NK-92 (cell line): ENCODE results near the gene ALS2CL.

Experiments
- DNase-seq: peaks from one replicate; lab custom pipeline; 2025; ENCODE audit not compliant: unreplicated experiment; lab: John Stamatoyannopoulos, UW

Gene ALS2CL

DNA sequence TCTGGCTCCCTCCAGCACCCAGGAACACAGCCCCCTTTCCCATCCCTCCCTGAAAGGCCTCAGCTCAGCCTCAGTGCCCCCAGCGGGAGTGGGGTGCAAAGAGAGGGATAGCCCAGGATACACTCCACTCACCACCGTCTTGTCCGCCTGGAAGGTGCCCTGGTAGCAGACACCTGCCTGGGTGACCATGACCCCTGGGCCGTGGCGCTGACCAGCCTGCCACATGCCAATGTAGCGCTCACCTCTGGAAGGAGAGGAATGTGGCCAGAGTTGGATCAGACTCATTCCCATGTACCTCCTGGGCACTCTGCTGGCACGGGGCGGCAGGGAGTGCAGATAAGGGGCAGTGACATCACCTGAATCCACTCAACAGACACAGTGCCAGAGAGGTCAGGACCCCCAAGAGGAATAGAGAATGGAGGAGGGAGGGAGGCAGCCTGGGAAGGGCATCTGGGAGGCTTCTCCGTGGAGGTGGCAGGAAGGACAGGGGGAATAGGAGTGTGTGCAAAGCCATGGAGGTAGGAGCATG, 13.1 kb downstream of the ALS2CL start:
- no peak for DNase-seq

DNA sequence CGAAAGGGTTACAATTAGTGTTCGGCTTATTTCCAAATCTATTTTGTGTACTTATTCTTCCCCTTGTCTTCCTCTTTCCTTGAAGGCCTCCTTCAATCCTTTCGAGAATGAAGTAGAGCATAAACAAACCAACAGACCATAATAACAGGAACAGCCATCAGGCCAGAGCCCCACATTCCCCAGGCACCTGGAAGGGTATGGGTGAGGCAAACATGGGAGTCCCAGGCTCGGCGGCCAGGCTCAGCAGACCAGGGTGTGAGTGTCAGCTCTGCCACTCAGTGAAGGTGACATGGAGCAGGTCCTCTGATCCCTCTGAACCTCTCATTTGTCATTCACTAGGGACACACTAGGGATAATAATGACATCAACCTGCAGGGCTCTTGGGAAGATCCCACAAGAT, 13.8 kb downstream of the ALS2CL start:
- no peak for DNase-seq

DNA sequence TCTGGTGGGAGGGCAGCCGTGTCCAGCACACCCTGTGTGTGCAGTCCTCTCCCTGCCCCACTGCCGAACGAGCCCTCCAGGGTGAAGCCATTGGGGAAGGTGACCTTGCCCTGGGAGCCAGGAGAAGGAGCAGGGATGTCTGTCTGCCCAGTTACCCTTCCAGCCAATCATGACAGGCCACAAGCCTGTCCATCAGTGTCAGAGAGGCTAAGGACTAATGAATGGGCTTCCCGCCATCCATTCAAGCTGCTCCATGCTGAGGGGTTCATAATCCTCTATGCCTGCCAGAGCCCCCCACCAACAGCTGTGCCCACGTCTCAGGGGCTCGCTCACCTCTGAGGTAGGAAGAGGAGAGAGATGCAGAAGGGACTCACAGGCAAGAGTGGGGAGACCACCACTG, 15.2 kb downstream of the ALS2CL start:
- no peak for DNase-seq

DNA sequence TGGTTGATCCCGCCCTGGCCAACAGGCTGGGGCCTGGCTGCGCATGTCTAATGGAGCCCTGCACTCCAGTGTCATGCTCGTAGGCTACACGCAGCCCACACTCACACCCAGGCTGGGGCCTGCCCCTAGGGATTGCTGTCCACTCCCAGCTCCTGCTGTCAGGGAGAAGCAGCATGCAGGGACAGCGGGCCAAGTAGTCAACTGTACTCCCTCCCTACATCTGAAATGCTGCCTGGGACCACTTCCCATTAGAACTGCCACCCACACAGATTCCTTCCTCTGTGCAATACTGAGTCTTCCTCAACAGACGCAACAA, 16.1 kb downstream of the ALS2CL start:
- no peak for DNase-seq

DNA sequence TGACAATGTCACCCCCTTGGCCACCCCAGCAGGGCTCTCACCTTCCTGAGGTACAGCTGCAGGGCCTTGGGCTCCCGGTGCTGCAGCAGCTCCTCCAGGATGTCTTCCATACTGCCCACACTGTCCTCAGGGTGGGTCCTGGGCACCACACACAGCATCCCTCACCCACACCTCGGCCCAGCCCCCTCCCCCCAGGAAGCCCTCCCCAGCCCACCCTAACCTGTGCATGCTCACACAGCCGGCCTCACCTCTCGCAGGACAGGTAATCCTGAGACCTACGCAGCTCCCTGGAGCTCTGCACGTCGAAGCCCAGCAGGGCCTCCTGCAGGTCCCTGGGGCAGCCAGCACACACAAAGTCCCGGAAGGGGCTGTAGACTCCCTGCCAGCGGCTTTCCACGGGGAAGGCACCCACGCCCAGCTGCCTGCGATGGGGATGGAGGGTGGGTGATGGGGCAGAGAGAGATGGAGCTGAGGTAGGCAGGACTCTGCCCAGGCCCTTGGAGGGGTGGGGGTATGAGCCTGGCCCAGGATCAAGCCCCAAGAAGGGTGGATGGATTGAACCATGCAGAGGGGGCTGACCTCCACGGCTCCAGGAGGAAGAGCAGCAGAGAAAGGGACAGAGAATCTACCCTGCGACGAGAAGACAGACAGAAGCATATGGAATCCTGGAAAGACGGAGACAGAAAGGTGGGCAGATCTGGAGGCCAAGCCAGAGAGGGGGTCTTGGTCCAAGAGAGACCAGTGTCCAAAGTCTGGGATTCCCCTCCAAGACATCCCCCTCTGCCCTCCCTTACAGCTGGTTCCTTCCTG, 16.7 kb downstream of the ALS2CL start:
- DNase-seq = no peak

DNA sequence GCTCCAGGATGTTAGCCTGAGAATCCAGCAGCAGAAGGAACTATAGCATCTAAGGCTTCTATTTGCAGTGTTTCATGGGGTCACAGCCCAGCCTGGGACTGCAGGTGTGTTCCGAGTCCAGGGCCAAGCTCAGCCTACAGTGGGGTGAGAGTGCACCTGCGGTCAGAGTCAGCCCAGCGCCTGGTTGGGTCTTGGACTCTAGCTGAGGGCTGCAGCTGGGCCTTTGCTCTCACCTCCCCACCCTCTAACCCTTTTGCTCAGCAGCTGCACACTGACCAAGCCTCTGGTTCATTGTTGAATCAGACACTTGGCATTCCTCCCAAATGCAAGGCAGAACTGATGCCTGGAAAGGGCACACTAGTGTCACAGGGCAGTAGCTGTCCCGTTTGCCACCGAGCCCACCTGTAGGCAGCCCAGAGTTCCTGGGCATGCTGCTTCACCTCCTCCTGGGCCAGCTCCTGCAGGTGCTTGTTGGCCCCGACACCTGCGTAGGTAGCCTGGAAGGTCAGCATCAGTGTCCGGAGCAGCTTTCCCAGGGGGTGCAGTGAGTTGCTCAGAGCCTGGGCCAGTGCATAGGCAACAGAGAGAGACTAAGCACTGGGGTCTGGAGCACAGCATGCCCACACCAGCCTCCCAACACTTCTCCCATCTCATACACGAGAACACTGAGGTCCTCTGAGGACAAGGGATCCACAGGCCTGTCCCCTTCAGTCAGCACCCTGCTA, 17.5 kb downstream of the ALS2CL start:
- DNase-seq = no peak

DNA sequence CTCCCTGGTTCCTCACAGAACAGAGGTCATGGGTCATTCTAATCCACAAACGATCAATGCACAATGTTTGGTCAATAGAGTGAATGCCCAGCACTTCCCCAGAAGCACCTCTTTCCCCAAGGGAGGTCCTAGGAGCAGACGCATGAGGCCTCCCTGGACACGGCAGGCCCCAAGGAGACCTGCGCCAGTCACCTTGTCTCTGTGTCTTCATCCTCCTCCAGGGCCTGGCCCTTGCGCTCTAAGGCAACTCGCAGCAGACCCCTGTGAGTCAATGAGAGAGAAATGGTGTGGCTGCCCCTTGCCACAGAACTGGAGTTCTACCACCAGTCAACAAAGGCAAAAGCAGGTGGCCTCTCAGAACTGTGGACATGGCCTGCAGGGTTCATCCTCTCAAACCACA, 18.1 kb downstream of the ALS2CL start:
- no peak for DNase-seq

DNA sequence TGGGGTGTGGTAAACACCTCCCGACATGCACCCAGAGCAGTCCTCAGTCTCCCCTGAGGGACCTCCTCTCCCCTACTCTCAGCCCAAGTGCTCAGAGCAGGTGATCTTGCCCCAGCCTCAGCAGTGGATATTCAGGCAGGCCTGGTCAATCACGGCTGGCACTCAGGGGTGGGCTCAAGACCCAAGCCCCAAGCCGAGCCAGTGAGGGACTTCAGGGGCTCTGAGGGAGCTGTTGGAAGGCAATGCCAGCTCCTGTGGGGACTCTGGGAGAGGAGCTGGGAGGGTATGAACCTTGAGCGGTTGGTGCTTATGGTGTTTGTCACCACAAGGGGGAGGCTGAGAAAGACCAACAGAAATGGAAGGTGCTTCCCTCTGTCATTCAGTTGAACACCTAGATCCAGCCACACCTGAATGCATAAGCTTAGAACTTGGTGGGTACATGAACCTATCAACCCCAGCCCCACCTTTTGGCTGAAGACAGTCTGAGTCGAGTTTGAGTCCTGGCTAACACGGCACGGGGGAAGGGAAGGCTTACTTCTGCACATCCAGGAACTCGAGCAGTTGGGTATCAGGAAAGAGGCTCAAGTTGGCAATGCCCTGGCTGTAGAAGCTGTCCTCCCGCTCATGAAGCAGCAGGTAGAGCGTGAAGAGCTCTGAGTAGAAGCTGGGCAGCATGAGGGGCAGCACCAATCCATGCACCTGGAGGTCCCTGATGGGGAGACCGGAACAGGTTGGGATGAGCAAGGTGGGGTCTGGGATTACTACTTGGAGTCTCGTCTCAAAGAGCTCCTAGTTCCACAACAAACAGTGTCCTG, 19.2 kb downstream of the ALS2CL start:
- DNase-seq = no peak

DNA sequence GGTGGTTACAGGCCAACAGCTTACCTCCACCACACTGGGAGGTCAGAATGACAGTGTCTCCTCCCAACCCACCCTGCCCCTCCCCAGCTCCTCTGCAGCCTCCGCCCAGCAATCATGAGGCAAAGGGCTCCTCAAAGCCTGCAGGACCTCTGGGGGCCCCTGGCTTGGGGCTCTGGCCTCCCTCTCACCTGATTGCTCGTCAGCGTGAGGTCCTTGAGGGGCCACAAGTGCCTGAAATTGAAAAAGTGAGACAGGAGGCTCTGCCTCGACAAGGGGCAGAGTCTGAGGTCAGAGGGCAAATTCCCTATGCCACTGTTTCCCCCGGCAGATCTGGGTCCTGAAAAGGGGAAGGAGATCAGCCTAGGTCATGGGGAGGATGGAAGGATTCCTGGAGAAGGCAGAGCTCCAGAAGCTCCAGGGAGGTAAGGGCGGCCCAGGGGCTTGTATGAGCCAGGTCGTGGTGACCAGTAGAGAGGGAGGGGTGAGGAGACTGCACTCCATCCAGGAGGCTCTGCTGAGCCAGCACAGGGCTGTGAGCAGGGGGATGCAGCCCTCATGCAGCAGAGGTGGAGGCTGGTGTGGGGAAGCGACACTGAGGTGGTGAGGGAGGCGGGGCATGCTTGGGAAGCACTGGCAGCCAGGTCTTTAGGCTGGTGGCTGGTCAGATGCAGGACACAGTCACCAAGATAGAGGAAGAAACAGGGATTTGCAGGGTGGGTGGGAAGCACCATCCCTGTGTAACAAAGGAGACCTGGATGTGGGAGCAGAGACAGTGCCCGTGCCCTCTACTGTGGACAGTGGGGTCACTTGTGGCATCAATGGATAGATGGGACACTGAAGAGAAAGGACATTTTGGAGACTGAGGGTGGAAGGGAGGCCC, 20.1 kb downstream of the ALS2CL start:
- DNase-seq = no peak

DNA sequence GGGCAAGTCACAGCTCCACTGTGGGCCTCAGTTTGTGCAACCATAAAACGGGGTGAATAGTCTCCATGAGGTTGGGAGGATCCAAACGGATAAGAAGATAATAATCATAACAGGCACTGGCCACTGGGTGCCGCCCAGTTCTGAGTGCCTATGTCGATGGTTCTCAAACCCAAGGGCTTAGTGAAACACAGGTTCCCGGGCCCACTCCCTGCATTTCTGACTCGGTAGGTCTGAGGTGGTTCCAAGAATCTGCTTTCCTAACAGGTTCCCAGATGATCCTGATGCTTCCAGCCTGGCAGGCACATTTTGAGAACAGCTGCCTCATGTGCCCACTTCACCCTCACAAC, 21.2 kb downstream of the ALS2CL start:
- DNase-seq = no peak

DNA sequence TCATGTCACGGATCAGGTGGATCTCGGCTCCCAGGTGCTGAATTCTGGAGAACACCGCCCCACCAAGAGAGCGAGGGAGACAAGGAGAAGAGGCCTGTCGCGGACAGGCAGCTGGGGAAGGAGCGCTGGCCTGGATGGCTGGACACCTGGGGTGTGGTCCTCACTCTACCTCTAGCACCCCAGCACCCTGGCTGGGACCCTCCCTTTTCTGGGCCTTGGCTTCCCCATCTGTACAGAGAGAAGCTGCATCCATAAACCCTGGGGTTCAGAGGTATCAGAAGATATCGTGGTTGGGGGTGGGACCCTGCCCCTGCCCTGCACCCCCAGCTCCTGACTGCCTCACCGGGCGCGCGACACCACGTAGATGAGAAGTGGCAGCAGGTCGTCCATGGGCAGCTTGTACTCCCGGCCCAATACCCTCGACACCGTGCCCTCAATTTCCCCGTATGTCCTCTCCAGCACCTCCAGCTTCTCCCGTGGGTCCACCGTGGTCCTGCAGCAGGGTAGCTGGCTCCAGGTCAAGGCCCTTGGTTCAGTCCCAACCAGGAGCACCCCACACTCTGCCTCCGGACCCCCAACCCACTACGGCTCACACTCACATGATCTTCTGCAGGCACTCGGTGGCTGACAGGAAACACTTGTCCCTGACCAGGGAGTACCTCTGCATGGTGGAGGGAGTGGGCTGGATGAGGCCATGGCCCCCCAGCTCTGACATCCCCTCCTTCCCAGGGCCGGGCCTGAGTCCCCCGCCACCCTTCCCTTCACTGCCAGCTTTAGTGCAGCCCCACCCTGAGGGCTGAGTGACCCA, 21.7 kb downstream of the ALS2CL start:
- no peak for DNase-seq

DNA sequence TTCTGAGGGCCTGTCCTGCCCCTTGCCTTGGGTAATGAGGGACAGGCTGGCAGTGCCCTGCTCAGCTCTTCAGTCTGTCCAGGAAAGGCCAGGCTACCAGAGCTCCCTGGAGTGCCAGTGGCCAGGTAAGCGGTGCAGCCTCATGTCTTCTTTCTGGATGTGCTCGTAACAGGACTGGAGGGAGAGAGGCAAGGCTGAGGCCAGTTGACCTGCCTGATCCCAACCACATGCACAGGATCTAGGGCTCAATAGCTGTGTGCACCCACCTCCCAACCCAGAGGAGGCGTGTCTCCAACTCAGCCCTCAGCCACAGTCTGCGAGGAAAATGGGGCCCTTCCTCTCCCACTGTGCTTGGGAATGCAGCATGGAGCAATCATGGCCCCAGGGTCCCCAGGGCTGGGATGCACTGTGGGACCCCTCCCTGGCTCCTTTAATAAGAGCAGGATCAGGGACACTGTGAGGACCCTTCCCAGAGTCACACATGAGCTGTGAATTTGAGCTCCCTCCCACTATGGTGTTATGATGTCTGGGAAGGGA, 22.5 kb downstream of the ALS2CL start:
- DNase-seq = no peak

DNA sequence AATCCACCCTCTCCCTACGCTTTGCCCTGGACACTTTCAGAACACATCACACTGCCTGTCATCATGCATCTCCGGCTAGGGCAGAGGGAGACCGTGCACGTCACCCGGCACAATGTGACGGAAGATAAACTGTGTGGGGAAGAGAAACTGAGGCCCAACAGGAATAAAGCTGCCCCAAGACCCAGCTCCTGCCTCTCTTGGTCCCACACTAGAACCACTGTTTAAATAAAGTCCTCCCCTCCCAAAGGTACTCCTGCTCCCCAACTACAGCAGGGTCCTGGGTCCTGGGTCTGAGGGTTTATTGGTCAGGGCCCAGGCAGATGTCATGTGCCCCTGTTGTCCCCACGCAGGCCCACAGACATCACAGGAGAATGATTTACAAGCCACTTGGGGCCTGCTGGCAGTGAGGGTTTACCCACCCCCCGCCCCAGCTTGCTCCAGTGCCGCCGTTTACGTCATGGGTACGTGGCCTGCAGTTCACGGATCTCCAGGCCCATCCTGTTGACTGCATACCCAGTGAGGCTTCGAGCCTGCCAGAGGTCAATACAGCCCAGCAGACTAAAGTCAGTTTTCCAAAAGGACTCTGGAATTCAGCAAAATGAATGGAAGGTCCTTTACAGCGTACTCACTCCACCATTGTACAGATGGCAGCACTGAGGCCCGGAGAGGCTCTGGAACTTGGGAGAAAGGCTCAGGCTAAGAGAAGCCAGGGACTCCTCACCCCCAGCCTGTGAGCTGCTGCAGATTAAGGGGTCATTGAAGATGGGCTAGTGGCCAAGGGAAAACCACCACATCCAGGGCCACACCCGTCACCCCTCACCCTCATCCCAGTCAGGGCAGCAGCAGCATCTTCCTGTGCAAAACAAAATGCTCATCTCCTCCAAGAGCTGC, 23.2 kb downstream of the ALS2CL start:
- DNase-seq = no peak

DNA sequence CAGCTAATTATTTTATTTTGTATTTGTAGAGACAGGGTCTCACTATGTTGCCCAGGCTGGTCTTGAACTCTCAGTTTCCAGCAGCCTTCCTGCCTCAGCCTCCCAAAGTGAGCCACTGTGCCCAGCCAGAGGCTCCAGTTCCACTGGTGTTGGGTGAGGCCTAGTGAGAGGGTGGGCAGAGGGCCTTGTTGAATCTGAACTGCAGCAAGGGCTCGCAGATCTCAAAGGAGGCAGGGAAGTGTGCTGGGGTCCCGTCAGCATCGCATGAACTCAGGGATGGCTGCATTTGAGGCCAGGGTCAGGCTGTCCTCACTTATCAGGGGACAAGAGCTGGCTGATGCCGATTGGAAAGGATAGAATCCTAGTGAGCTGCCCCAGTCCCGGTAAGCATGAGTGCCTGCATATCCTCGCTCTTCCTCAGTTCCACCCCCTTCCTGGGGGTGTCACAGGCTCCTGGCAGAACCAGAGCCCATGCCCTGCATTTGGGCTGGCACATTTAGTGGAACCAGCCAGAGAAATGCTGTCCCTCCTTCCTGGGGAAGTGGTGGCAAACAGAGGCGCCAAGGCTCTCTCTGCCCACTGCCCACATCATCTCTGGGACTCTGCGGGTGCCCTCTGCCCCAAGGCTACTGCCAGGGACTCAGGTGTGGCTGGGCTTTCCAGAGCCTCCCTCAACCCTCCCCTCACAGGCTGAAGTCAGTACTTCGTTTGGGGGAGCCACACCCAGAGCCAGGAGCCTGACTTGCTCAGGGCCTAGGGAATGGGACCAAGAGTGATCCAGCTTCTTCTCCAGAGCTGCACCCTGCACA, 24.1 kb downstream of the ALS2CL start:
- no peak for DNase-seq

DNA sequence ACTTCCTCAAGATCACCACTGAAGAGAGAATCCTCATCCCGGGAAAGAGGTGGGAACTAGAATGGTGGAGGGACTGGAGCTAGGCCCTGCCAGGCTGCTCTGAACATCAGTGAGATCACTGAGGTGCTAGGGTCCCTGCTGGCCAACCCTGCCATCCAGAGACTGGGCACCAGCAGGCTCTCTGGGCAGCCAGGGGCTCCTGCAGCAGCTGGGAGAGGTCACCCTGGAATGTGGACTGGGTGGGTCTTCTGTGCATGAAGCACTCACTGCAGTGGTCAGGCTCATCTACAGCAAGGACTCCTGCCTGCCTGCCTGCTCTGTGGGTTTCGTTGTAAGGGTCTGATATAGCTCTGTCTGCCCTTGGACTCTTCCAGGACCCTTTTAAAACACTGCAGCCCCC, 24.9 kb downstream of the ALS2CL start:
- DNase-seq = no peak

DNA sequence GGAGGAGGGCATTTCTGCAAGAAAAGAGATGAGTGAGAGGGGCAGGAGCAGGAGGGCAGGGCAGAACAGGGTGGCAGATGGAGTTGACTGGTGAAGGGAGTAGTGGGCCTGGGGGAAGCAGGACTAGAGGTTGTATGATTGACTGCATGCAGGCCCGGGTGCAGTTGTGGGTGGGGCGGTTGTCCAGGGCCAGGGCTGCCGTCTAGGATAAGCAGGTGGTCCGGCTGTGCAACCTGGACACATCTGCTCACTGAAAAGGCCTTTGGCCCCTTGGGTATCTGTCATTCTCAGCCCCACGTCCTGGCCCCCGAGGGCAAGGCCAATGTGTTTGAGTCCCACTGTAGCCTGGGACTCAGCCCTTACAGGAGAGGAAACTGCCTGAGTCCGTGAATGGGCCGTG, 25.4 kb downstream of the ALS2CL start:
- no peak for DNase-seq

DNA sequence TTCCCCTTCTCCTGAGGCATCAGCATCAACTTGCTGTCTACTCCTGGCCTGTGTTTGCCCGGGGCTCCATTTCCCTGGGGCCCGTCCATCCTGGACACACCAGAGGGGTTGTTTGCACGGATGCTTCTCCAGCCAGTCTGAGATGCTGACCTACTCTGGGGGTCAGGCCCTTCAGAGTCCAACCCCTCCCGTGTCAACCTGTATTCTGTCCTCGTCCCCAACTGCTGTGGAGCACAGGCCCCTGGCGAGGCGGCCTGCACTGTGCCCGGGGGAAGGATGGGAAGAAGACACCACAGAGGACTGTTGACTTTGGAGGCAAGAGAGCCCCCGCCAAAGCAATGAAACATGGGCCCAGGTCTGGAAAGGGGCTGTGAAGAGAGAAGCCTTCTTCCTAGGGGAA, 25.8 kb downstream of the ALS2CL start:
- DNase-seq = no peak

DNA sequence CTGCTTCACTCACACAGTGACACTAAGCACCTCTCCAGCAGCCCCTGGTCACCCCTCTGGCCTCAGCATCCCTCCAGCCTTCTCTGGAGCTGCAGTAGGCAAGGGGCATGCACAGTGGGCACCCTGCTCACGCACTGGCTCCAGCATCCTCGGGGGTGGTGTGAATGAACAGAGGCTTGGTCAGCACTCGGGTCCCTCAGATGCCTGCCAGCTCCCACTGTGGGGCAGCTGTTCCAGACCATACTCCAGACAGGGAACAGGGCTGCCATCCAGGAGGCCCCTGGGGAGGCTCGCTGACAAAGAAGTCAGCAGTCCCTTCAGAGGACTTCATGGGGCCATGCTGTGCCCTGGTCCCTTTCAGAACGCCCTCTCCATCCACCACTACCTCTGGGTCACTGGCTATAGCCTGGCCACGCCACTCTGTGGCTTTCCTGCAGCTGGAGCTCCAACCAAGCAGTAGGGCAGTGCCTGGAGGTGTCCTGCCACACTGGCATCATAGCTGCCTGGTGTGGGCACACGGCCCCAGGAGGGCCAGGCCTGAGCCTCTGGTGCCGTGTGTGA, 26.3 kb downstream of the ALS2CL start:
- DNase-seq = no peak
